Bone marrow (tissue), 2 donors: ENCODE measurements around the gene APP.

Experiments used
- DNase-seq, 2 donors: peaks; one replicate each; lab custom pipeline; 2025; lab: John Stamatoyannopoulos, UW

Gene APP

GRCh38 chr21:26126168-26126553 is 44.4 kb downstream of the APP start:
- DNase-seq: no peak

- no peak for DNase-seq
Measured at GRCh38 chr21:26125433-26126167, 45.0 kb downstream of the APP start.

DNA sequence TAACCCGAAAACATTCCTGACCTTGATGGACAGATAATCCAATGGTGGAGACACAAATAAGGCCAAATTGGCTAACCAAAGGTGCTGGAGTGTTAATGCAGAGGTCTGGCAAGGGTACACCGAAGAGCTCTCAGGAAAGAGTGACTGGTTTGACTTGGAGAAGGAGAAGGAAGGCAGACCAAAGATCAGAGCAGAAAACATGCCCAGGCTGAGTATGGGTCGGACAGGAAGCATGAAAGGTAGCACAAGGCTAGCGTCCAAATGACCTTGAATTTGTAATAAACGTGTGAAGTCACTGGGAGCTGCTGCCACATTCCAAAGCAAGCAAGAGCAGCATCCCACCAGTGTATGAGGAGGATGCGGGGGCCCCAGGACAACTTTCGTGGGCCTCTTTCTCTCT is 45.7 kb downstream of the APP start:
- DNase-seq: no peak

- DNase-seq: no peak
Measured at GRCh38 chr21:26124421-26124833, 46.1 kb downstream of the APP start.

- DNase-seq: no peak
Measured at GRCh38 chr21:26123012-26123411, 47.6 kb downstream of the APP start.

DNA sequence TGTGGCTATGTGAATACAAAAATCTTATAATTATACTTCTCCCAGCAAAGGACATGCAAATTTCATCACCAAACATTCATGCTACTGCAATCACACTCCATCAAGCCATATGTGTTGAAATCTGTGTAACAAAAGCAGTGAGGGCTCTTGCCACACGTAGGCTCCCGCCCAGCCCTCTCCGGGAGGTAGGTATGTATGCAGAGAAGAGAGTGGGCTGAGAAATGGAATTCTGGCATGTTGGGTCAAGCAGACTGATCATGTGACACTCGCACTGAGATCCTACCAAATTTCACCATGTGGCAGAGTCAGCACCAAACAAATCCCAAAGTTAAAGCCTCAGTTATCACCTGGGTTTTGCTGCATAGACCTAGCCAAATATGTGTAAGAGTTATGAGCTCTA is 49.7 kb downstream of the APP start:
- no peak for DNase-seq

GRCh38 chr21:26119906-26120305 is 50.7 kb downstream of the APP start:
- DNase-seq: no peak

DNA sequence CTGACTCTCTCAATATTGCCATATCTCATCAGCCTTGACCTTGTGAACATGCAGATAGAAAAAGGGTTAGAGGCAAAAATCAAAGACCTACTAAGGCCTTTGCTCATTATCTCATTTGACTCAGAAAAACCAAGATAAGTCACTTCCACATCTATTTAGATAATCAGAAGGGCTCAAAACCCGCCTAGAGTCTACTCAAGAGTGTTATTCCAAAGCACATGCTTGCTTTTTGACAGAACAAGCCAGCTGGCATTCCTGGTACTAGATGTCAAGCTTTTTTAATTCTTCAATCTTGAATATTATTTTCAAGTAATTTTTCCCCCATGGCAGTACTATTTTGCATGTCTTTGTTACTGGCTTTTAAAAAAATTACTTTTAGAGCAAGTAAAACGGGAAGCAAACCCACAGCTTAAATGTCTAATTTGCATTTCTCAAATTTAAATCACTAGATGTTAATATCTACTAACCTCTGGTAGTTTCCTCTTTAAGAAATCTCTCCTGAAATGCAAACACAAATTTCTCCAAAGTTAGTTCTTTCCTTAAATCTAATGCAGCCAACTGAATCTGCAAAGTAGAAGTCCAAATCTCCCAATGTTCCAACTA is 51.5 kb downstream of the APP start:
- no peak for DNase-seq

DNA sequence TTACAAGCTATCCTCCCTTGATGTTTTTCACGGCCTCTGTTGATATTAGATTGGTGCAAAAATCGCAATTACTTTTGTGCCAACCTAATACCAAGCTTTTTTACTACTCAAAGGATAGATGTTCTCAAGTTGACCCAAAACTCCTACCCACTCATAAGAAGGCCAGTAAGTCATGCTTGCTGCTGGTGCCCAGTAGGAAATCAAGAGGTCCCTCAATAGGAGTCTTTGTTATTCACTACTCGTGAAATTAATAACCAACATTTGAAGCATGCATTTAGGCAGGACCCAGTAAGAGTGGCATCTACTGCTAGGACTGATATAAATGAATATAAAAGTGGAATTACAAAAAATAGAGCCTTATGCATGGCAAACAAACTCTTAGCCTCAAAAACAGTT is 52.6 kb downstream of the APP start:
- no peak for DNase-seq

- no peak for DNase-seq
Measured at GRCh38 chr21:26117324-26117971, 53.1 kb downstream of the APP start.

DNA sequence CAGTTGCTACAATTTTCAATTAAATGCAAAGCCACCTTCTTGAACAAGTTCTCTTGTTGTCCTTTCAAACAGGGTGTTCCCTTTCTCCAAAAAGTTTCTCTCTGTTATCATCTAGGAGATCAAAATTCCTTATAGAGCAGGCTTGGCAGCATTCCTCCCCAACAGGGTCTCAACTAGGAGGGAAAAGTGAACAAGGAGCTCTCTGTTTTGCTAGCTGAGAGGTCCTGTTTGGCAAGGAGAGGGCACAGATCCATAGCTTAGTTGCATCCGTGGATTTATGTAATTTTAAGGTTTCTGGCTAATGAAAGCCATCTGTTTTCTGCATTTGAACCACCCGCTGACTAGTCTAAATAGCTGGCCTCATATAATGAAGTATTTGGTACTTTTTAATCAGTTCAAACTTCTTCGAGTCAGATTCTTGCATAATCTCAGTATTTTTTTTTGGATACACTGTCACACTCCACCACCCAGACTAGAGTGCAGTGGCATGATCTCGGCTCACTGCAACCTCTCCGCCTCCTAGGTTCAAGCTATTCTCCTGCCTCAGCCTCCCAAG is 54.0 kb downstream of the APP start:
- no peak for DNase-seq

GRCh38 chr21:26115899-26116298 is 54.7 kb downstream of the APP start:
- DNase-seq: no peak

DNA sequence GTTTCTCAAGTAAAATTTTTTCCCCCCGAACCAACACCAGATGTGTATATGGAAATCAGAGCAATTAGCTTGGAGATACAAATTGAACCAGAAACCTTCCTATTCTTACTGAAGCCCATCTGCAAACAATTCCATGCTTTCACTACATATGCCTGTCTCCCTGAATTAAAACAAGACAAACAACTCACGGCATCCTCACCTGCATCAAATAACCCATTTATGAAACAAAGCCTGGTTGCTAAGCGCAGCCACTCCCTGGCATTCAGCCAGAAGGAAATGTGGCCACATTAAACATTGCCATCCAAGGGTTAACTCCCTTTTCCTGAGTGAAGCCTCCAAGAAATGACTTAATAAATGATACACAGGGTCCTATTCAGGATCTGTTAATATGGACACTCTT is 55.3 kb downstream of the APP start:
- no peak for DNase-seq

- DNase-seq: no peak
Measured at GRCh38 chr21:26112975-26113374, 57.6 kb downstream of the APP start.

DNA sequence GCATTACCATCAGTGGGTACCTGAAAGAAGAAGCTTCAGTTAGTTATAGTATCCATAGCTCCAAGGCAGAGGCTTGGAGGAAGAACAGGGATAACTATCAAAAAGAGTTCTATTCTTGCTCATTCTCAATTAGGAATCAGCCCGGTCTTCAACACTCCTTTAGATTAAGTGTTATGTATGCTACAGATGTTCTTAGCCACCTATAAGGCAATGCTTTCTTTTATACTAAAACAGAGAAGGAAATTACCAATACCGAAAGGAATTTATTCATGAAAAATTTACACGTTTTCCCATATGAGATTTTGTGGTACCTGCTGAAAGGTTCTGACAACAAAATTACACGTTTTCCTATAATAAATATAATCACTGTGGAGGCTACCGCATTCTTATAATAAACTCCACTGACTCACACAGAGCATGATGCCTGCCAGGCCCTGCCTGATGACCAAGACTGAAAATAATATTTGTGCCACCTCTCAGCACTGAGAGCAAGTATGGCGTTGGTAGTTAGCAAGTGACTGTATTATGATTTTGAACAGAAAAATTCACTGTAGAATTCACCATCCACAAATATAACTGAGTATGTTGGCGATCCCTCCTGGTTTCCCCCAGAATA is 58.3 kb downstream of the APP start:
- DNase-seq: no peak

GRCh38 chr21:26110715-26111114 is 59.9 kb downstream of the APP start:
- no peak for DNase-seq

DNA sequence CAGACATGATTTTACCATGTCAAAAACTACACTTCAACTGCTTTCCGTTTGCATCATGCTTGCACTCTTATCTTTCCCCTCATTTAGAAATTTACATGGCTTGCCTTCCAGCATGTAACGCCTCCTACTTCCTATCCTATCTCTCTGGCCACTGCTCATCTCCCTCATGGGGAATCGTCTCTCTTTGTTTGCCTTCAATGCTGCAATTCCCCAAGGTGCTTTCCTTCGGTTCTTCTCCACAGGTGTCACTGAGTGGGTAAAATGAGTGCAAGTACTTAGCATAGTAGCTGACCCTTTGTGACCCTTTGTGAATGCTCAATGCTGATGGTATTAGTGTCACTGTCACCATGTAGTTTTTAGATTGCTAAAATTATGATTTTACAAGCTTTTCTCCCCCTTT is 63.1 kb downstream of the APP start:
- no peak for DNase-seq

DNA sequence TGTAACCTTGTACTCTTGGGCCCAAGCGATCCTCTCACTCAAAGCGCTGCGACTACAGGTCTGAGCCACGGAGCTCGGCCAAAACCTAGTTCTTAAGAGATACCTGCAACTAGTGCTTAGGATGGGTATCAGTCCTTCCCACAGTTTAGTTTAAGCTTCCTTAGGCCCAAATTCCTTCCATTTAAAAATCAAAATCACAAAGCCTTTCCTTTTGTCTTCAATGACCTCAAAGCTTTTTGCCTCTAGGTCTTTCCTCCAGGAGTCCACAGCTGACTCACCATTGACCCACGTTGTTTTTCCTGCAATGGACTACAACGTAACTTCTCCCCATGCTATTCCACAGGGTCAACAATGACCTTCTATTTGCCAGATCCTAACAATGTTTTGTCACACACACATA is 64.0 kb downstream of the APP start:
- no peak for DNase-seq

- DNase-seq: no peak
Measured at GRCh38 chr21:26105819-26106218, 64.8 kb downstream of the APP start.

- DNase-seq: no peak
Measured at GRCh38 chr21:26100573-26100972, 70.0 kb downstream of the APP start.

DNA sequence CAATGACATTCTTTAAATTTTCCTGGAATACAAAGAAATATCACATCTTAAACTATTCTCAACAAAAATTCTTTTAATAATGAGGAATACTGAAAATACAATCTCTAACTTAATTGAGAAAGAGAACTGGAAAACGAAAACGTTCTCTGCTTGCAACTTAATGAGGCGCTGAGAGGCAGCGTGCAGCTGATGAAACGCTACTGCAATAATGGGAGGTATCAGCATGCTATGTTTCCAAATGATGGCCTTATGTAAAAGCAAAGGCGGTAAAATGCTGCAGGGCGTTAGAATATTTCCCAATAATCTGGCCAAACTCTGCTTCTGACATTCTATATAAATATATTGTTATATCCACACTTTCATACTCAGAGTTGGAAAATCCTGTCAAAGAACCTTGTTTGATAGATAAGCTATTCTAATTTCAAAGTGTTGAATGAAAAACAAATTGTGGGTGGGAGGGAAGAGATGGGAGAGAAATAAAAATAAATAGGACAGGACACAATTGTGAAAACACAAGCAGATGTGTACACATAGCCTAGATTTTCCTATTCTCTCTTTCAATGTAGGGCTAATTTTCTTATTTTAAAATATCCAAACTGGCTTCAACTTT is 70.9 kb downstream of the APP start:
- no peak for DNase-seq

- DNase-seq: no peak
Measured at GRCh38 chr21:26098772-26099397, 71.7 kb downstream of the APP start.
